ENCODE results near the gene ZNRF2. TPM values are rescaled to one million over a fixed set of nuclear protein-coding genes. Genes with fewer than 3 reads are reported as not detected.
"Not testable (repeated sequence)": the region's sequence is repeated elsewhere in the genome, so short reads cannot be mapped to it uniquely, and the experiment has no call there.

ZNRF2 gene
- total RNA-seq, 3 donors from 2014 or later (not counting 1 experiment from before 2014, with no cell fraction given): 35.0 to 43.7 (median 36.3) TPM

DNA sequence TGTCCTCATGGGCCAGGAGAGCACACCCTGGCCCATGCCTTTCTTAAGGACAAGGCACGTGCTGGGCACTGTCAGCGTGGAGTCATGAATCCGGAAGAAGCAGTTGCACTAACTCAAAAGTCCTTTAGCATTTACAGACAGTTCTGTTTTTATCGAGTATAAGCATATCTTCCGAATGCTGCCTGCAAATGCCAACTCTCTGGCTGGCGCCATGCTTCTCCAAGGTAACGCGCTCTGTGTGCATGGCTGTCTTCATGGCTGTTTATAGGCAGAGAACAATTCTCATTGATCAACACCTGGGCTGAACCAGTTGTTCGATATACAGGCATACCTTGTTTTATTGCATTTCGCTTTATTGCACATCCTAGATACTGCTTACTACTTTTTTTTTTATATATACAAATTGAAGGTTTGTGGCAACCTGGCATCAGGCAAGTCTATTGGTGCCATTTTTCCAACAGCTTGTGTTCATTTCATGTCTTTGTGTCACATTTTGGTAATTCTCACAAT lies 28.0 kb upstream of the ZNRF2 start:
- no peak for DNase-seq
- Histone ChIP-seq H3K4me3 (ENCODE audit: low read length) (no peak overlapping the region), H3K4me1 (ENCODE audit: control insufficient read depth, insufficient read depth, low read length) (peaks cover 3% of the 10 kb centered on the region), H3K9me3 (ENCODE audit: control insufficient read depth, insufficient read depth, low read length) (no peaks in the 10 kb centered on the region), H3K27me3 (ENCODE audit: control insufficient read depth, insufficient read depth, low read length) (no peaks in the 10 kb centered on the region), H3K36me3 (ENCODE audit: control insufficient read depth, insufficient read depth, low read length) (no peaks in the 10 kb centered on the region), H3K27ac (ENCODE audit: low read length) (no peak overlapping the region)
- WGBS (ENCODE audit: insufficient coverage): 97% methylated on average over 8 of the region's 10 CpGs
- Mint-ChIP-seq H3K36me3 (no peaks in the 10 kb centered on the region), H3K4me1 (peaks cover 0 to 10% of the 10 kb centered on the region in 2 donors), H3K27ac (no peak overlapping the region), H3K27me3 (ENCODE audit: low read depth in 2 of 2) (no peaks in the 10 kb centered on the region), H3K9me3 (no peaks in the 10 kb centered on the region), H3K4me3 (no peak overlapping the region)
- ATAC-seq: no peak
- intact Hi-C loops (cut with micrococcal nuclease): no loop called here
- TF ChIP-seq, protein P1, sequence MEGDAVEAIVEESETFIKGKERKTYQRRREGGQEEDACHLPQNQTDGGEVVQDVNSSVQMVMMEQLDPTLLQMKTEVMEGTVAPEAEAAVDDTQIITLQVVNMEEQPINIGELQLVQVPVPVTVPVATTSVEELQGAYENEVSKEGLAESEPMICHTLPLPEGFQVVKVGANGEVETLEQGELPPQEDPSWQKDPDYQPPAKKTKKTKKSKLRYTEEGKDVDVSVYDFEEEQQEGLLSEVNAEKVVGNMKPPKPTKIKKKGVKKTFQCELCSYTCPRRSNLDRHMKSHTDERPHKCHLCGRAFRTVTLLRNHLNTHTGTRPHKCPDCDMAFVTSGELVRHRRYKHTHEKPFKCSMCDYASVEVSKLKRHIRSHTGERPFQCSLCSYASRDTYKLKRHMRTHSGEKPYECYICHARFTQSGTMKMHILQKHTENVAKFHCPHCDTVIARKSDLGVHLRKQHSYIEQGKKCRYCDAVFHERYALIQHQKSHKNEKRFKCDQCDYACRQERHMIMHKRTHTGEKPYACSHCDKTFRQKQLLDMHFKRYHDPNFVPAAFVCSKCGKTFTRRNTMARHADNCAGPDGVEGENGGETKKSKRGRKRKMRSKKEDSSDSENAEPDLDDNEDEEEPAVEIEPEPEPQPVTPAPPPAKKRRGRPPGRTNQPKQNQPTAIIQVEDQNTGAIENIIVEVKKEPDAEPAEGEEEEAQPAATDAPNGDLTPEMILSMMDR (IDR thresholded peaks at IDR 0.05): no peak

DNA sequence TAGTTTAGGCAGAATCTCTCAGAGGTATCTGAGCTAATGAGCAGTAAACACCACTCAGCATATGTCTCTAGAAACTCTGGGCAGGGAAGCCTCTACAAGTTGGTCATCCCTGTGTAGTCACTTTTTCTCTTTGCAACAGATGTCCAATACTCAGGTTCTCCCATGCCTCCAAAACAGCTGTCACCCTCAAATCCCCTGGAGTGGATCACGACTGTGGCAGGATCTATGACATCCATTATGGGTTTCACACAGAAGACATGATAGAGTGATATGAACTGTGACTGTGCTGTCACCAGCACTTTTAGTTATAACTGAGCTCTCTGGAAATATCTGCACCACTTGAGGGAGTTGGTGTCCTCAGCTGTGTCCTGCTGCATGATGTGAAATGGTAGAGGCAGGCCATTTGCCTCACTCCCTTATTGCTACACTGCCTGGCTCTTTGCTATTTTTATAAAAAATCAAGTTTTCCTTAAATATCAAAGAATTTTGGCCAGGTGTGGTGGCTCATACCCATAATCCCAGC lies 24.1 kb upstream of the ZNRF2 start:
- Mint-ChIP-seq H3K27ac (no peak overlapping the region), H3K27me3 (ENCODE audit: low read depth in 2 of 2) (no peaks in the 10 kb centered on the region), H3K9me3 (no peaks in the 10 kb centered on the region), H3K4me1 (no peaks in the 10 kb centered on the region), H3K4me3 (no peak overlapping the region), H3K36me3 (no peaks in the 10 kb centered on the region)
- Histone ChIP-seq H3K27me3 (ENCODE audit: control insufficient read depth, insufficient read depth, low read length) (no peaks in the 10 kb centered on the region), H3K4me3 (ENCODE audit: low read length) (no peak overlapping the region), H3K27ac (ENCODE audit: low read length) (no peak overlapping the region), H3K4me1 (ENCODE audit: control insufficient read depth, insufficient read depth, low read length) (no peaks in the 10 kb centered on the region), H3K36me3 (ENCODE audit: control insufficient read depth, insufficient read depth, low read length) (no peaks in the 10 kb centered on the region), H3K9me3 (ENCODE audit: control insufficient read depth, insufficient read depth, low read length) (no peaks in the 10 kb centered on the region)
- DNase-seq: no peak
- TF ChIP-seq, protein P1 (IDR thresholded peaks at IDR 0.05): no peak
- intact Hi-C loops (cut with micrococcal nuclease): no loop called here
- ATAC-seq: no peak
- 78% methylated on average over 1 of the region's 1 CpG for WGBS (ENCODE audit: insufficient coverage)

DNA sequence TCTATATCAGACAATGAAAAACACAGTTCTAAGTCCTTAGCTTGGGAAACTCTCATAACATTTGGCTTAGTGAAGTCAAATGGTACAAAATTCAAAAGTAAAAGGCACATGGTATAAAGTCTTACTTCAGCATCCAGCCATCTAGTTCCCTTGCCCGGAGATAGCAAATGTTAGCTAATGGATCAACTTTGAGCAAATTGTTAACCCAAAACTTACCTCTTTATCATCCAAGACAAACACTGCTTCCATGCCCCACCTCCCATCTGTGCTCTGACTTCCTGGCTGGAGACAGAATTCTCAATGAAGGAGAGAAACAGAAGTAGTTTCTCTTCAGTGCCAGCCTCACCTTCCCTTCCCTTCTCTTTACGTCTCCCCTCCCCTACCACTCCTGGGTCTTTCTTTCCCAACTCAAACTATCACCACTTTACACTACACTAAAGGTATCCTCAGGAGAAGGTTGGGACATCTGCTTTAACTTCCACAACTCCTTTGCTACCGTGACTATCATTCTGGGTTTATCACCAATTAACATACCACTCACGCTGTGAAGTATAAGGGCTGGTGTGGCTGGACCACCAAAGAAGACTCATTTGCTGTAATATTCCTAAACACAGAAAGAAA lies 21.2 kb upstream of the ZNRF2 start:
- Histone ChIP-seq H3K36me3 (ENCODE audit: control insufficient read depth, insufficient read depth, low read length) (no peaks in the 10 kb centered on the region), H3K4me3 (ENCODE audit: low read length) (no peak overlapping the region), H3K4me1 (ENCODE audit: control insufficient read depth, insufficient read depth, low read length) (no peaks in the 10 kb centered on the region), H3K27ac (ENCODE audit: low read length) (no peak overlapping the region), H3K27me3 (ENCODE audit: control insufficient read depth, insufficient read depth, low read length) (no peaks in the 10 kb centered on the region), H3K9me3 (ENCODE audit: control insufficient read depth, insufficient read depth, low read length) (no peaks in the 10 kb centered on the region)
- DNase-seq: no peak
- no peak overlapping the region for H3K27ac Mint-ChIP-seq
- H3K4me1 Mint-ChIP-seq: no peaks in the 10 kb centered on the region
- no peak for ATAC-seq
- intact Hi-C loops (cut with micrococcal nuclease): no loop called here
- no peaks in the 10 kb centered on the region for H3K9me3 Mint-ChIP-seq
- 93% methylated on average over 3 of the region's 4 CpGs for WGBS (ENCODE audit: insufficient coverage)
- no peaks in the 10 kb centered on the region for H3K36me3 Mint-ChIP-seq
- TF ChIP-seq, protein P1 (IDR thresholded peaks at IDR 0.05): no peak
- no peak overlapping the region for H3K4me3 Mint-ChIP-seq
- H3K27me3 Mint-ChIP-seq (ENCODE audit: low read depth in 2 of 2): no peaks in the 10 kb centered on the region

DNA sequence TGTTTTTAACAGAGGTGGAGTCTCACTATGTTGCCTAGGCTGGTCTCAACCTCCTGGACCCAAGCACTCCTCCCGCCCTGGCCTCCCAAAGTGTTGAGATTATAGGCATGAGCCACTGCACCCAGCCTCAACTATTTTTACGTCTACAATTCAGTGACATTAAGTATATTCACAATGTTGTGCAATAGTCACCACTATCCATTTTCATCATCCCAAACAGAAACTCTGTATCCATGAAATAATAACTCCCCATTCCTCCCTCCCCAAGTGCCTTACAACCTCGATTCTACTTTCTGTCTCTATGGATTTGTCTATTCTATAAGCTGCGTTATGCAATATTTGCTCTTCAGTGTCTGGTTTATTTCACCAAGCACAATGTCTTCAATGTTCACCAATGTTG lies 20.3 kb upstream of the ZNRF2 start:
- WGBS (ENCODE audit: insufficient coverage): 78% methylated on average over 4 of the region's 4 CpGs
- DNase-seq (no peak), ATAC-seq (no peak)
- no peaks in the 10 kb centered on the region for H3K9me3 ChIP-seq (ENCODE audit: control insufficient read depth, insufficient read depth, low read length)
- Mint-ChIP-seq H3K36me3 (no peaks in the 10 kb centered on the region), H3K27me3 (ENCODE audit: low read depth in 2 of 2) (no peaks in the 10 kb centered on the region), H3K9me3 (no peaks in the 10 kb centered on the region), H3K27ac (no peak overlapping the region), H3K4me1 (no peaks in the 10 kb centered on the region), H3K4me3 (no peak overlapping the region)
- H3K27ac ChIP-seq (ENCODE audit: low read length): no peak overlapping the region
- no peak overlapping the region for H3K4me3 ChIP-seq (ENCODE audit: low read length)
- TF ChIP-seq, protein P1 (IDR thresholded peaks at IDR 0.05): no peak
- no peaks in the 10 kb centered on the region for H3K36me3 ChIP-seq (ENCODE audit: control insufficient read depth, insufficient read depth, low read length)
- H3K4me1 ChIP-seq (ENCODE audit: control insufficient read depth, insufficient read depth, low read length): no peaks in the 10 kb centered on the region
- intact Hi-C loops (cut with micrococcal nuclease): no loop called here
- H3K27me3 ChIP-seq (ENCODE audit: control insufficient read depth, insufficient read depth, low read length): no peaks in the 10 kb centered on the region

DNA sequence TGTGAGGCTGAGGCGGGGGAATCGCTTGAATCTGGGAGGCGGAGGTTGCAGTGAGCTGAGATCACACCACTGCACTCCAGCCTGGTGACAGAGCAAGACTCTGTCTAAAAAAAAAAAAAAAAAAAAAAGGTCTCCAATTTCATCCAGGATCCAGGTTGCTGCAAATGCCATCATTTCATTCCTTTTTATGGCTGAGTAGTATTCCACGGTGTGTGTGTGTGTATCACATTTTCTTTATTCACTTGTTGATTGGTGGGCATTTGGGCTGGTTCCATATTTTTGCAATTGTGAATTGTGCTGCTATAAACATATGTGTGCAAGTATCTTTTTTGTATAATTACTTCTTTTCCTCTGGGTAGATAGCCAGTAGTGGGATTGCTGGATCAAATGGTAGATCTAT lies 19.2 kb upstream of the ZNRF2 start:
- H3K27ac Mint-ChIP-seq; intact Hi-C loops (cut with micrococcal nuclease); H3K27me3 Mint-ChIP-seq (ENCODE audit: low read depth in 2 of 2); H3K36me3 Mint-ChIP-seq; H3K4me3 Mint-ChIP-seq; ATAC-seq; H3K4me3 ChIP-seq (ENCODE audit: low read length); H3K27ac ChIP-seq (ENCODE audit: low read length); H3K27me3 ChIP-seq (ENCODE audit: control insufficient read depth, insufficient read depth, low read length); DNase-seq; H3K9me3 ChIP-seq (ENCODE audit: control insufficient read depth, insufficient read depth, low read length); H3K4me1 Mint-ChIP-seq; H3K4me1 ChIP-seq (ENCODE audit: control insufficient read depth, insufficient read depth, low read length); H3K36me3 ChIP-seq (ENCODE audit: control insufficient read depth, insufficient read depth, low read length); H3K9me3 Mint-ChIP-seq: not testable (repeated sequence)
- WGBS (ENCODE audit: insufficient coverage): 96% methylated on average over 4 of the region's 4 CpGs

All from natural killer cell (primary cell).